ENCODE measurements around the gene SLC39A2. TPM values are rescaled to one million over a fixed set of nuclear protein-coding genes. Genes with fewer than 3 reads are reported as not detected.

Gene SLC39A2
- total RNA-seq, 2 experiments from 2014 or later: not detected

DNA sequence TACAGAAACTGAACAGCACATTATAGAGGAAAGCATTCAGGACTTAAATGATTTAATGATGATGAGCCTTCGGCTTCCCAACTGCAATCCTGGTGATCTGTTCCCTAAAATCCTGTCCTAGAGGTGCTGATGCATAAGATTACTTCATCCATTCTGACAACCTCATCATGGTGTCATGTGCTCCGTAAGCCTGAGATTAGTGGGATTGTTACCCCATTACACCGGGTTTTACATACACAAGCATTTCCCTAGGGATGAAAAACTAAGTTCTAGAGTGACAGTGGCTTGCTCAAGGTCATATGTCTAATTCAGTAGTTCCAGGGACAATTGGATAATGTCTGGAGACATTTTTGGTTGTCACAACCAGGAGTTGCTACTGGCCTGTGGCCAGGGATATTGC, 38.1 kb downstream of the SLC39A2 start:
- intact Hi-C loops (cut with DNase I, micrococcal nuclease): no loop called here
- H3K9me3 ChIP-seq (ENCODE audit: control insufficient read depth in 1 of 2, insufficient read depth in 1 of 2, low read length in 2 of 2): no peaks in the 10 kb centered on the region
- H3K4me3 ChIP-seq (ENCODE audit: low read length): no peak overlapping the region
- Mint-ChIP-seq H3K27me3 (peaks cover 1% of the 10 kb centered on the region), H3K4me1 (ENCODE audit: low read depth) (no peaks in the 10 kb centered on the region), H3K4me3 (no peak overlapping the region), H3K27ac (no peak overlapping the region), H3K36me3 (ENCODE audit: low read depth) (no peaks in the 10 kb centered on the region), H3K9me3 (no peaks in the 10 kb centered on the region)
- no peak overlapping the region for H3K27ac ChIP-seq (ENCODE audit: low read depth in 1 of 2, low read length in 2 of 2)
- H3K36me3 ChIP-seq (ENCODE audit: insufficient read depth, low read length): no peaks in the 10 kb centered on the region
- CTCF ChIA-PET: interaction anchor here (2.1 kb wide), 1 partner anchor 23 kb away, joined by 9 read pairs; no protein-coding TSS in a partner anchor
- H3K27me3 ChIP-seq (ENCODE audit: control insufficient read depth in 1 of 2, insufficient read depth in 2 of 2, low read length in 2 of 2): peaks cover 0 to 3% of the 10 kb centered on the region in 2 experiments
- ATAC-seq (ENCODE audit: poor library complexity) (no peak), DNase-seq (no peak)
- no peak for TF ChIP-seq CTCF (IDR thresholded peaks at IDR 0.05)
- H3K4me1 ChIP-seq (ENCODE audit: insufficient read depth, low read length): no peaks in the 10 kb centered on the region
- POLR2A ChIA-PET: interaction anchor here (1.2 kb wide), 1 partner anchor 22 kb away, joined by 3 read pairs; no protein-coding TSS in a partner anchor

GRCh38 chr14:21038441-21039422, 39.6 kb downstream of the SLC39A2 start:
- Histone ChIP-seq H3K4me1 (ENCODE audit: insufficient read depth, low read length) (peaks cover 5% of the 10 kb centered on the region), H3K27me3 (ENCODE audit: control insufficient read depth in 1 of 2, insufficient read depth in 2 of 2, low read length in 2 of 2) (peaks cover 0 to 3% of the 10 kb centered on the region in 2 experiments), H3K27ac (ENCODE audit: low read depth in 1 of 2, low read length in 2 of 2) (no peak overlapping the region), H3K9me3 (ENCODE audit: control insufficient read depth in 1 of 2, insufficient read depth in 1 of 2, low read length in 2 of 2) (no peaks in the 10 kb centered on the region), H3K4me3 (ENCODE audit: low read length) (no peak overlapping the region), H3K36me3 (ENCODE audit: insufficient read depth, low read length) (no peaks in the 10 kb centered on the region)
- Mint-ChIP-seq H3K27me3 (peaks cover 10% of the 10 kb centered on the region), H3K9me3 (no peaks in the 10 kb centered on the region), H3K4me1 (ENCODE audit: low read depth) (no peaks in the 10 kb centered on the region), H3K36me3 (ENCODE audit: low read depth) (no peaks in the 10 kb centered on the region), H3K27ac (no peak overlapping the region), H3K4me3 (no peak overlapping the region)
- POLR2A ChIA-PET: interaction anchor here (1.3 to 2.8 kb wide), 2 partner anchors 24 to 54 kb away, joined by 3 to 22 read pairs; no protein-coding TSS in a partner anchor
- intact Hi-C loops (cut with DNase I, micrococcal nuclease): no loop called here
- no peak for TF ChIP-seq CTCF (IDR thresholded peaks at IDR 0.05)
- DNase-seq (no peak), ATAC-seq (ENCODE audit: poor library complexity) (no peak)
- CTCF ChIA-PET: interaction anchor here (1.7 to 3.0 kb wide), 4 partner anchors 20 to 54 kb away, joined by 7 to 58 read pairs (median 8); no protein-coding TSS in a partner anchor

GRCh38 chr14:21039585-21040369, 40.7 kb downstream of the SLC39A2 start:
- POLR2A ChIA-PET: interaction anchor here (1.2 to 2.8 kb wide), 3 partner anchors 25 to 53 kb away, joined by 3 to 22 read pairs (median 3); no protein-coding TSS in a partner anchor
- CTCF ChIA-PET: interaction anchor here (0.7 to 3.0 kb wide), 12 partner anchors 14 to 83 kb away, joined by 3 to 58 read pairs (median 5); partner anchors contain the start of genes NDRG2 and TMEM253
- Histone ChIP-seq H3K4me1 (ENCODE audit: insufficient read depth, low read length) (peaks cover 13% of the 10 kb centered on the region), H3K27ac (ENCODE audit: low read depth in 1 of 2, low read length in 2 of 2) (no peak overlapping the region), H3K9me3 (ENCODE audit: control insufficient read depth in 1 of 2, insufficient read depth in 1 of 2, low read length in 2 of 2) (no peaks in the 10 kb centered on the region), H3K27me3 (ENCODE audit: control insufficient read depth in 1 of 2, insufficient read depth in 2 of 2, low read length in 2 of 2) (peaks cover 0 to 3% of the 10 kb centered on the region in 2 experiments), H3K36me3 (ENCODE audit: insufficient read depth, low read length) (no peaks in the 10 kb centered on the region), H3K4me3 (ENCODE audit: low read length) (no peak overlapping the region)
- ATAC-seq (ENCODE audit: poor library complexity): peak; percentile 73
- Mint-ChIP-seq H3K9me3 (no peaks in the 10 kb centered on the region), H3K27me3 (peaks cover 10% of the 10 kb centered on the region), H3K4me3 (no peak overlapping the region), H3K27ac (no peak overlapping the region), H3K36me3 (ENCODE audit: low read depth) (no peaks in the 10 kb centered on the region), H3K4me1 (ENCODE audit: low read depth) (peaks cover 8% of the 10 kb centered on the region)
- TF ChIP-seq CTCF (IDR thresholded peaks at IDR 0.05): peak; percentile 68
- DNase-seq: peak in 6 of 14 experiments; percentile 10 to 73 (median 54)
- intact Hi-C loops (cut with DNase I, micrococcal nuclease): loop anchor here (1.0 kb wide), 1 partner anchor 25 kb away; no protein-coding TSS in a partner anchor

Data from CD4-positive, alpha-beta T cell (primary cell).